ENCODE data around the gene YES1.

- TF ChIP-seq, protein P1, sequence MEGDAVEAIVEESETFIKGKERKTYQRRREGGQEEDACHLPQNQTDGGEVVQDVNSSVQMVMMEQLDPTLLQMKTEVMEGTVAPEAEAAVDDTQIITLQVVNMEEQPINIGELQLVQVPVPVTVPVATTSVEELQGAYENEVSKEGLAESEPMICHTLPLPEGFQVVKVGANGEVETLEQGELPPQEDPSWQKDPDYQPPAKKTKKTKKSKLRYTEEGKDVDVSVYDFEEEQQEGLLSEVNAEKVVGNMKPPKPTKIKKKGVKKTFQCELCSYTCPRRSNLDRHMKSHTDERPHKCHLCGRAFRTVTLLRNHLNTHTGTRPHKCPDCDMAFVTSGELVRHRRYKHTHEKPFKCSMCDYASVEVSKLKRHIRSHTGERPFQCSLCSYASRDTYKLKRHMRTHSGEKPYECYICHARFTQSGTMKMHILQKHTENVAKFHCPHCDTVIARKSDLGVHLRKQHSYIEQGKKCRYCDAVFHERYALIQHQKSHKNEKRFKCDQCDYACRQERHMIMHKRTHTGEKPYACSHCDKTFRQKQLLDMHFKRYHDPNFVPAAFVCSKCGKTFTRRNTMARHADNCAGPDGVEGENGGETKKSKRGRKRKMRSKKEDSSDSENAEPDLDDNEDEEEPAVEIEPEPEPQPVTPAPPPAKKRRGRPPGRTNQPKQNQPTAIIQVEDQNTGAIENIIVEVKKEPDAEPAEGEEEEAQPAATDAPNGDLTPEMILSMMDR (IDR thresholded peaks at IDR 0.05; ENCODE audit: low read depth, low read length), result no peak
- TF ChIP-seq EZH2phosphoT487 (IDR thresholded peaks at IDR 0.05; ENCODE audit: low read depth), result no peak
Measured at GRCh38 chr18:686339-687111, 125.5 kb downstream of the YES1 start.

All from OCI-LY3 (cell line).